G401 (cell line): ENCODE data around the gene TELO2. TPM values are rescaled to one million over a fixed set of nuclear protein-coding genes. Genes with fewer than 3 reads are reported as not detected.
A peak's percentile ranks its signal among the peaks of the same experiment; 100 is the strongest.

Experiments
- DNase-seq: peaks from one replicate; pipeline ENCODE4 v3.0.0-alpha.2; 2015; ENCODE audit warnings: low spot score
- in situ Hi-C: cut with HindIII; loops from 2 replicates; pipeline ENCODE4 v1.10.0; 2016; ENCODE audit warnings: low sequenced_read_pairs, mixed read lengths
- total RNA-seq: library from RNA; depleted of rRNA; stranded (reverse); fragments of >200 nt; shearing (Covaris generic); gene quantifications from 2 replicates; pipeline ENCODE4 v1.2.3, GENCODE V29; 2014

The TELO2 gene
- total RNA-seq, 1 experiment from 2014 or later: 97.8 TPM

DNA sequence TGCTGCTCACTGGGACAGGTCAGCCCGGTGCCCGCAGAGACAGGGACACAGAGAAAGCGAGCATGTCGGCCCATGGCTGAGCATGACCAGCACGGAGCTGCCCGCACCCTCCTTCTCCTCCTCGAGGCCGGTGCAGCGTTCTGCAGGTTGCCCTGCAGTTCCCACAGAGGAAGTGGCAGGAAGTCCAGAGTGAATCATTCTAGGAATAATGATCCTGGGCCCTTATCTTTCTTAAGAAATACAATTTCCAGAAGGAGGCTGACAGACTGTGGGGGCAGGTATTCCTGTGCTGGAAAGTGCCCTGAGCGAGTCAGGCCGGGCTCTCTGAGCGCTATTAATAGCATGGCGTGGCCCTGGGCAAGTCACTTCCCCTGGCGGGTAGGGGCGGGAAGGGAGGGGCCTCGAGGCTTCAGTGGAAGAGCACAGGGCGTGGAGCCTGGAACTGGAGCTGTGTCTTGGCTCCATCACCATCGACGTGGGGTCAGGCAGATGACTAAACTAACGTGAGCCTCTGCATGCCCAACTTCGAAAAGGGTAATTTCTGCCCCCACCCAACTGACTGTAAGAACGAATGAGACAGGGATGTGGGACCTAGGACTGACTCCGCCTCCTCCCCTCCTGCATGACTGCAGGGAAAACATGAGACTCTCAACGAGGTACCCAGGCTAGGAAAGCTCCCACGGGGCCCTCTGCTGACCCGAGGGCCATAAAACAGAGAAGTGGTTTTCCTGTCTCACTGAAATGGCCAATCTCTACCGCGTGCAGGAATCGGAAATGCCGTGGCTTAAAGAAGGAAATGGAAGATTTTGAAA lies 50.1 kb downstream of the TELO2 start:
- in situ Hi-C loops: no loop called here
- DNase-seq: no peak

DNA sequence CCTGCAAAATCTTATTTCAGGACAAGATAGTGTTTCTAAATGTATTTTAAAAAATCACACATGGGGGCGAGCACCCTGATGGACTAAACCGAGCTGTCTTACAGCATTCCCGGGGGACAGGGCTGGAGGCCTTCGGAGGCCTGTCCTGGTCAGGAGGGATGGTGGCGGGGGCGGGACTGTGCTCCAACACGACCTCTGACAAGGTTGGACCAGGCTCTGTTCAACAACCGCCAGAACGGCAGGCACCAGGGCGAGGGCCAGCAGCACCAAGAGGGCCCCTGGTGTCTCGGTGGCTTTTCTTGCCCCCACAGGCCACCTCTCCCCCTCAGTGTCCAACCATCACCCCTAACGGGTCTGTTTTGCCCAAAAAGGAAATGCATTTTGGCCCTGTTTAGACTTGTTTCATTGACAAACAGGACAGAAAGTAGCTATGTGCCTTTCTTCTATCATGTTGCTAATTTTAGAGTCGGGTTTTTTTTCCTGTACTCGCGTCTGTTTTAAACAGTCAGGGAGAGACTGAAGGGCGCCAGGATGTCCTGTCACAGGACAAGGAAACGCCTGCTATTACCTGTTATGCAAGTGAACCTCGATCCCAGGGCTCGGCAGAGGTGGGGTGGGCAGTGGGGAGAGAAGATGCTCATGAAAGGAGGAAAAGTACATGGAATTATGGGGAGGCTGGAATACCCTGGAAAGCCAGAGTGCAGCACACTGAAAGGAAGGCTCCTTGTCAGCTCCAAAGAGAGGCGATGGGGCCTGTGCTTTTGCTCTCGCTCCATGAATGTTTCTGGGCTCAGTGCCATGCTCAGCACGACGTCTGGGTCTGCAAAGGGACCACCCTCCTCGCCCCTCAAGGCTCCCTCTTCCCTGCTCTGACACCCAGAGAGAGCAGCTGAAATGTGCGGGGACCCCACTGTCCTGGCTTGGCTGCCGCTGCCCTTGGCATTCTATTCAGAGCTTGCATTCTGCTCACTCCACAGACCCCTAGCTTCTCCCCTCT lies 52.2 kb downstream of the TELO2 start:
- in situ Hi-C loops: no loop called here

GRCh38 chr16:1546430-1546829 lies 53.3 kb downstream of the TELO2 start:
- in situ Hi-C loops: no loop called here

More for the DNA sequence above, 52.2 kb downstream of the TELO2 start:
- peak; percentile 79 for DNase-seq

DNA sequence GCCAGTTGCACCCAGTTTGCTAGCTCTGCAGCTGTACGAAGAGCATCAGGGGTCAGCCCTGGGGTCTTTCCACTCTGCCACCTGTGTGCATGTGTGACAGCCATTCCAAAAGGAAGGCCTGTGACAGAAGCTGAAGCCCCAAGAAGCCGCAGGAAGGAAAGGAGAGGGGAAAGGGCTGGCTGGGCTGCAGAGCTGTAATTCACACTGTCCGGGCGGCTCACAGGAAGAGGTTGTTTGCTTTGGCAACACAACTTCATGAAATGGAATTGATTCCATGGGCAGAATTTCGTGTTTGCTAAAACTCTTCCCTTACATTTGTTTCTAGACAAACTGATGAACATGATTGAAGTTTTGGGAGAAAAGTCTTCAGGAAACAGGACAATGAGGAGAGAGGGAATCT lies 55.1 kb downstream of the TELO2 start:
- in situ Hi-C loops: no loop called here
- no peak for DNase-seq

More at GRCh38 chr16:1546430-1546829, 53.3 kb downstream of the TELO2 start:
- no peak for DNase-seq

- DNase-seq: peak; percentile 88
- in situ Hi-C loops: no loop called here
These were observed 55.6 kb downstream of the TELO2 start for GRCh38 chr16:1548727-1549126.

DNA sequence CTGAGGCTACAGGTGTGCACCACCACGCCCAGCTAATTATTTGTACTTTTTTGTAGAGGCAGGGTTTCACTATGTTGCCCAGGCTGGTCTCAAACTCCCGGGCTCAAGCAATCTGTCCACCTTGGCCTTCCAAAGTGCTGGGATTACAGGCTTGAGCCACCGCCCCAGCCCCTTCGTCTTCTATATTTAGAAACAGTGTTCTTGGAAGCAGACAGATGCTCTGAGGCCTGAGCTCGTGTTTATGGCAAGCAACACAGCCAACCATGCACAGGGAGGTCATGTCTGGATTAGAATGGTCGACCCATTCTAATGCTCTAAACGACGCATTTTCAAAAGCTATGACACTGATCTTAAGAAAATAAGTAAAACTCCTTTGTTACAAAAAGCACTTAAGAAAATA lies 56.9 kb downstream of the TELO2 start:
- DNase-seq: peak; percentile 62
- in situ Hi-C loops: no loop called here

GRCh38 chr16:1550696-1551095 lies 57.5 kb downstream of the TELO2 start:
- no peak for DNase-seq
- in situ Hi-C loops: no loop called here

DNA sequence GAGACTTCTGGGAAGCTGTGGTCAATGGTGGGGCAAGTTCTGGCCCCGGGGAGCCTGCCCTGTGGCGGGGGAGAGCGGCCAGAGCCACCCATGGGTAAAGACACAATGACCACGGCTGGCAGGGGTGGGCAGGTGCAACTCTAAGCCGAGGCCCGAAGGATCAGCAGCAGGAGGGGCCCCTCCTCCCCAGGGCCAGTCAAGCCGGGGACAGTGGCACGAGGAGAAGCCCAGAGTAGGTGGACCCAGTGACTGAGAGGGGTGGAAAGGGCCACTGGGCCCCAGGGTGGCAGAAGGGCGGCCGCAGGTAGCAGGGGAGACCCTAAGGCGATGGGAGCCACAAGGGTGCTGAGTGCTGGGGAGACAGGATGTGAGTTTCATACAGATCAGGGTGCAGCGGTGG lies 58.0 kb downstream of the TELO2 start:
- in situ Hi-C loops: no loop called here
- no peak for DNase-seq

GRCh38 chr16:1552129-1552528 lies 59.0 kb downstream of the TELO2 start:
- in situ Hi-C loops: no loop called here

GRCh38 chr16:1553946-1554825 lies 61.0 kb downstream of the TELO2 start:
- peak; percentile 85 for DNase-seq
- in situ Hi-C loops: no loop called here

More at GRCh38 chr16:1552129-1552528, 59.0 kb downstream of the TELO2 start:
- DNase-seq: no peak

- no peak for DNase-seq
- in situ Hi-C loops: no loop called here
These were observed 61.8 kb downstream of the TELO2 start for GRCh38 chr16:1554826-1555445.

DNA sequence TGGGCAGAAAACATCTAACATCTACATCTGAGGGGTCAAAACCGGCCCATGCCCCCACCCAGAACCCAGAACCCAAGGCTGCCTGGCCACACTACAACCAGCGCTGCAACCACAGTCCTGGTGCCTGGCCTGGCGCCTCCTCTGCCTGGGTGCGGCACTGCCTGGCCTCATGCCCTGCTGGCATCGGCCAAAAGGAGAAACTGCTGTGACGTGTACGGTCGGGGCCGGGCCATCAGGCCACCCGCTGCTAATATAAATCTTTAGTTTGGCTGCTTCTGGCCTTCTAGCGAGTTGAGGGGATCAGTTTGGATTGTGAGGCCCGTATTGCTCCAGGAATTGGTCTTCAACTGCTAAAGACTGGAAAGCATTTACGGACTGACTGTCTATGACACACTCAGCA lies 63.1 kb downstream of the TELO2 start:
- in situ Hi-C loops: no loop called here
- peak; percentile 56 for DNase-seq

DNA sequence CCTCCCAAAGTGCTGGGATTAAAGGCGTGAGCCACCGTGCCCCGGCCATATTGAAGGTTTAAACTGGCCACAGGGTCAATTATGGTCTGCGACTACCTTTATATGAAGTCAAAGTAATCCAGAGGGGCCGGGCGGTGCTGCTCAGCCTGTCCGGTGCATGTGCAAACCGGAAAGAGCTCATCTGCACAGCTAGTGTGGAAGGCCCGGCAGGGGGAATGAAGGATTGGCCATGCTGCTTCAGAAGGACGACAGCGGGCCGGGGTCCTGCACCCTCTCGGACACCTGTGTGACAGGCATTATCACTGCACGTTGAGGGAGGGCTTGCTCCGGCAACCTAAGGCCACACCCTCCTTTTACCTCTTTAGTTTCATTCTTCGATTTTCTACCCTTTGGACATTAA lies 63.9 kb downstream of the TELO2 start:
- in situ Hi-C loops: no loop called here
- DNase-seq: no peak

DNA sequence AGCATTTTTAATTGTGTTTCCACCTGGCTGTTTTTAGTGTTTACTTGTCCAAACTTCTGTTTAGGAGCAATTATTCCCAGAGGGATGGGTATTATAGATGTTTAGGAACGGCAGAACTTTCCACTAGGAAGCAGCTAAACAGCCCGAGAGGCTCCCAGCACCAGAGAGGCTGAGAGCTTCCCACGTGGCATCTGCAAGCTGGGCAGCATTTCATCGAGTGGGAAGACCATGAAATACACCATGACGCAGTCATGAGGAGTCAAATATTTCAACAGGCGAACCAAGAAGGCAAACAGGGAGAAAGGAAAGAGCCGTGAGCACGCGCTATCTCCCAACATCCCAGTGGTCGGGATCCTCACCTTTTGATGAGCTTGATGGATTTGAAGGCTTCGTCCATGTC lies 64.4 kb downstream of the TELO2 start:
- in situ Hi-C loops: no loop called here
- no peak for DNase-seq

GRCh38 chr16:1559446-1559975 lies 66.4 kb downstream of the TELO2 start:
- in situ Hi-C loops: no loop called here
- DNase-seq: no peak
